H1 (cell line): Measurements from ENCODE around the gene HORMAD2. TPM values are rescaled to one million over a fixed set of nuclear protein-coding genes. Genes with fewer than 3 reads are reported as not detected.

ENCODE experiments used
- CTCF ChIA-PET: fragments of 300-600 bp; sonication (Branson Sonifier 250); formaldehyde crosslinking; loops from one replicate; lab custom pipeline; 2021; ENCODE audit not compliant: partially characterized antibody; lab: Charles Lee
- POLR2A ChIA-PET: fragments of 300-600 bp; sonication (Branson Sonifier 250); formaldehyde crosslinking; loops from one replicate; lab custom pipeline; 2021; ENCODE audit warnings: inconsistent platforms; ENCODE audit not compliant: partially characterized antibody; lab: Charles Lee
- DNase-seq, 2 experiments: peaks; one replicate each; pipeline versions ENCODE4 v3.0.0 to v3.0.0-alpha.2; 2010 to 2022; ENCODE audit warnings: low spot score in 2 of 2, low read depth in 1 of 2, mixed read lengths in 1 of 2
- FAIRE-seq: peaks from 2 replicates; lab custom pipeline; 2011; peaks lifted over from hg19 to GRCh38; lab: Jason Lieb, UNC
- H2AFZ ChIP-seq: 2 replicates; pipeline ENCODE4 v1.8.1; 2012; ENCODE audit warnings: low read length, inconsistent platforms
- H2AK5ac ChIP-seq: 2 replicates; pipeline ENCODE4 v1.6.1; 2013; ENCODE audit warnings: low read depth, low read length
- H2BK120ac ChIP-seq: replicated peaks from 2 replicates; pipeline ENCODE3; 2013; ENCODE audit warnings: low read depth, low read length, inconsistent platforms
- H2BK12ac ChIP-seq: 2 replicates; pipeline ENCODE4 v1.6.1; 2013; ENCODE audit warnings: low read depth, low read length
- H2BK15ac ChIP-seq: 2 replicates; pipeline ENCODE4 v1.6.1; 2013; ENCODE audit warnings: low read length
- H2BK20ac ChIP-seq: 2 replicates; pipeline ENCODE4 v1.6.1; 2013; ENCODE audit warnings: low read length
- H2BK5ac ChIP-seq: 2 replicates; pipeline ENCODE4 v1.6.1; 2013; ENCODE audit warnings: low read depth, low read length
- H3K14ac ChIP-seq: 2 replicates; pipeline ENCODE4 v1.6.1; 2013; ENCODE audit warnings: inconsistent platforms; ENCODE audit not compliant: insufficient read length
- H3K18ac ChIP-seq: 2 replicates; pipeline ENCODE4 v1.6.1; 2013; ENCODE audit warnings: low read length; ENCODE audit errors: extremely low read depth
- H3K23ac ChIP-seq: 2 replicates; pipeline ENCODE4 v1.6.1; 2013; ENCODE audit warnings: inconsistent platforms; ENCODE audit not compliant: insufficient read length
- H3K23me2 ChIP-seq: 2 replicates; pipeline ENCODE4 v1.6.1; 2013; ENCODE audit warnings: low read depth, low read length
- H3K27ac ChIP-seq: 2 replicates; pipeline ENCODE4 v1.6.1; 2011; ENCODE audit warnings: low read depth, low read length, inconsistent platforms
- H3K27me3 ChIP-seq, 4 experiments: replicated peaks in 1 of 4; 1 replicate in 1 of 4; 2 replicates in 3 of 4; pipeline versions ENCODE4 v1.6.1 to v1.8.1; 2011 to 2013; ENCODE audit warnings: low read length in 3 of 4, mild to moderate bottlenecking in 3 of 4, inconsistent platforms in 2 of 4, mixed read lengths in 2 of 4, moderate library complexity in 1 of 4; ENCODE audit not compliant: control insufficient read depth in 3 of 4, insufficient read depth in 3 of 4; ENCODE audit errors: extremely low read depth in 1 of 4
- H3K36me3 ChIP-seq, 4 experiments: 2 replicates each; pipeline versions ENCODE4 v1.6.1 to v1.8.1; 2011 to 2013; ENCODE audit warnings: mild to moderate bottlenecking in 4 of 4, low read length in 3 of 4, moderate library complexity in 2 of 4, control low read depth in 1 of 4, inconsistent platforms in 1 of 4; ENCODE audit not compliant: insufficient read depth in 4 of 4, control insufficient read depth in 2 of 4
- H3K4ac ChIP-seq: replicated peaks from 2 replicates; pipeline ENCODE3; 2013; ENCODE audit warnings: low read length, low read depth, mixed read lengths, inconsistent platforms; ENCODE audit not compliant: insufficient read length
- H3K4me1 ChIP-seq, 4 experiments: replicated peaks in 1 of 4; 1 replicate in 1 of 4; 2 replicates in 3 of 4; pipeline versions ENCODE4 v1.6.1 to v1.8.1; 2011 to 2013; ENCODE audit warnings: low read length in 3 of 4, inconsistent platforms in 2 of 4, mixed read lengths in 1 of 4; ENCODE audit not compliant: insufficient read depth in 4 of 4, control insufficient read depth in 3 of 4
- H3K4me2 ChIP-seq, 2 experiments: 2 replicates each; pipeline versions ENCODE4 v1.6.1 to v1.8.1; 2011 to 2013; ENCODE audit warnings: low read depth in 2 of 2, low read length in 2 of 2, control low read depth in 1 of 2, inconsistent platforms in 1 of 2, mild to moderate bottlenecking in 1 of 2; ENCODE audit not compliant: insufficient read depth in 1 of 2
- H3K4me3 ChIP-seq, 4 experiments: fragments of 200-600, 300-600 bp in 1 of 4; sonication (generic), shearing (Covaris generic), sonication (Bioruptor Twin) in 1 of 4; 2 replicates each; pipeline versions ENCODE4 v1.5.1 to v1.8.1; 2011 to 2016; ENCODE audit warnings: low read length in 4 of 4, low read depth in 3 of 4, control low read depth in 2 of 4, inconsistent platforms in 2 of 4, mild to moderate bottlenecking in 2 of 4, mixed read lengths in 1 of 4, moderate library complexity in 1 of 4; ENCODE audit not compliant: insufficient read depth in 2 of 4; ENCODE audit errors: extremely low read depth in 1 of 4
- H3K56ac ChIP-seq: replicated peaks from 2 replicates; pipeline ENCODE3; 2013; ENCODE audit warnings: low read depth, mild to moderate bottlenecking, mixed read lengths, low read length, inconsistent platforms; ENCODE audit not compliant: insufficient read length
- H3K79me1 ChIP-seq: 2 replicates; pipeline ENCODE4 v1.6.1; 2013; ENCODE audit warnings: low read depth, low read length, control low read depth
- H3K79me2 ChIP-seq, 2 experiments: 2 replicates each; pipeline versions ENCODE4 v1.6.1 to v1.8.1; 2012 to 2013; ENCODE audit warnings: low read length in 2 of 2, mild to moderate bottlenecking in 2 of 2, inconsistent platforms in 1 of 2; ENCODE audit not compliant: insufficient read depth in 2 of 2, control insufficient read depth in 1 of 2
- H3K9ac ChIP-seq, 4 experiments: replicated peaks in 1 of 4; 1 replicate in 1 of 4; 2 replicates in 3 of 4; pipeline versions ENCODE4 v1.6.1 to v1.8.1; 2011 to 2013; ENCODE audit warnings: low read depth in 3 of 4, low read length in 3 of 4, control low read depth in 2 of 4, mild to moderate bottlenecking in 2 of 4, moderate library complexity in 2 of 4, inconsistent platforms in 1 of 4; ENCODE audit errors: extremely low read depth in 1 of 4
- H3K9me3 ChIP-seq, 2 experiments: 2 replicates each; pipeline versions ENCODE4 v1.6.1 to v1.8.1; 2012 to 2013; ENCODE audit warnings: mild to moderate bottlenecking in 2 of 2, moderate library complexity in 2 of 2, control low read depth in 1 of 2, inconsistent platforms in 1 of 2, low read depth in 1 of 2, low read length in 1 of 2, mixed read lengths in 1 of 2; ENCODE audit not compliant: insufficient read depth in 2 of 2
- H4K20me1 ChIP-seq, 2 experiments: replicated peaks in 1 of 2; 2 replicates each; pipeline versions ENCODE3 to v1.8.1; 2011 to 2013; ENCODE audit warnings: inconsistent platforms in 2 of 2, low read length in 2 of 2, mild to moderate bottlenecking in 1 of 2; ENCODE audit not compliant: insufficient read depth in 2 of 2, control insufficient read depth in 1 of 2
- H4K5ac ChIP-seq: 2 replicates; pipeline ENCODE4 v1.6.1; 2013; ENCODE audit warnings: low read length, low read depth, mixed read lengths, inconsistent platforms; ENCODE audit not compliant: insufficient read length
- H4K8ac ChIP-seq: 2 replicates; pipeline ENCODE4 v1.8.0; 2013; ENCODE audit warnings: mild to moderate bottlenecking, moderate library complexity, low read length, inconsistent platforms; ENCODE audit not compliant: insufficient read depth; ENCODE audit errors: extremely low read depth
- H4K91ac ChIP-seq: replicated peaks from 2 replicates; pipeline ENCODE3; 2013; ENCODE audit warnings: low read length, mixed read lengths, inconsistent platforms; ENCODE audit not compliant: insufficient read length
- ASH2L ChIP-seq: fragments of 200-600, 300-600 bp; sonication (generic); IDR thresholded peaks from one replicate; pipeline ENCODE4 v1.7.1; 2017; ENCODE audit warnings: low read length
- BACH1 ChIP-seq: IDR thresholded peaks from 2 replicates; pipeline ENCODE4 v1.6.1; 2012; ENCODE audit warnings: low read length, improper control_type of control experiment
- CBX8 ChIP-seq: fragments of 300-800, 300-1000 bp; sonication (generic); IDR thresholded peaks from 2 replicates; pipeline ENCODE4 v1.7.1; 2016; ENCODE audit warnings: low read depth, low read length, borderline replicate concordance
- CREB1 ChIP-seq: IDR thresholded peaks from 2 replicates; pipeline ENCODE4 v1.6.1; 2012; ENCODE audit warnings: inconsistent platforms
- HDAC2 ChIP-seq, 2 experiments: fragments of 300-600 bp in 1 of 2; sonication (generic) in 1 of 2; IDR thresholded peaks; 2 replicates each; pipeline ENCODE4 v1.6.1; 2011 to 2012; ENCODE audit warnings: low read depth in 2 of 2, low read length in 2 of 2, mild to moderate bottlenecking in 2 of 2, moderate library complexity in 2 of 2, borderline replicate concordance in 1 of 2, inconsistent platforms in 1 of 2
- JUN ChIP-seq: IDR thresholded peaks from 2 replicates; pipeline ENCODE4 v1.6.1; 2011; ENCODE audit warnings: low read depth, mild to moderate bottlenecking, improper control_type of control experiment, low read length
- KDM1A ChIP-seq: fragments of 200-600, 300-600 bp; sonication (generic); IDR thresholded peaks from 2 replicates; pipeline ENCODE4 v1.7.1; 2016; ENCODE audit warnings: mild to moderate bottlenecking, low read length, borderline replicate concordance
- MAFK ChIP-seq: IDR thresholded peaks from 2 replicates; pipeline ENCODE4 v1.6.1; 2012; ENCODE audit warnings: low read depth, mild to moderate bottlenecking, improper control_type of control experiment, low read length
- RBBP5 ChIP-seq: IDR thresholded peaks from 2 replicates; pipeline ENCODE4 v1.7.1; 2012; ENCODE audit warnings: low read depth, mild to moderate bottlenecking, inconsistent platforms, low read length, moderate library complexity, borderline replicate concordance
- SIX5 ChIP-seq: IDR thresholded peaks from 2 replicates; pipeline ENCODE4 v1.6.1; 2011; ENCODE audit warnings: mild to moderate bottlenecking, low read depth, low read length
- SUZ12 ChIP-seq: fragments of 200-600 bp; sonication (generic); IDR thresholded peaks from 2 replicates; pipeline ENCODE4 v1.6.1; 2012; ENCODE audit warnings: mild to moderate bottlenecking, inconsistent platforms, low read length, moderate library complexity, mixed read lengths
- TAF1 ChIP-seq: IDR thresholded peaks from 2 replicates; pipeline ENCODE4 v1.6.1; 2011; ENCODE audit warnings: mild to moderate bottlenecking, low read depth, low read length
- WGBS, 2 experiments: shearing (Covaris generic) in 1 of 2; methylation state at CpG; one replicate each; pipeline versions ENCODE4 v1.1.6 to v1.1.7; 2013 to 2015; ENCODE audit warnings: low lambda C conversion rate in 2 of 2, mixed read lengths in 2 of 2, inconsistent platforms in 1 of 2, low coverage in 1 of 2, missing lambda C conversion rate in 1 of 2; ENCODE audit not compliant: insufficient replicate concordance in 2 of 2, insufficient coverage in 1 of 2, insufficient read length in 1 of 2; ENCODE audit errors: extremely low coverage in 1 of 2, missing lambda C conversion rate in 1 of 2; 5-methylcytosine and 5-hydroxymethylcytosine counted together
- polyA plus RNA-seq, 7 experiments: library from polyadenylated mRNA; depleted of rRNA in 3 of 7; stranded (reverse) in 5 of 7; unstranded in 2 of 7; fragments of >200 nt in 5 of 7; fragments of 200-250 nt in 2 of 7; gene quantifications; 1 replicate in 5 of 7; 2 replicates in 1 of 7; 4 replicates in 1 of 7; pipeline versions ENCODE4 v1.2.1 to v1.2.3, GENCODE V29; 2011 to 2013; ENCODE audit warnings: missing spikeins in 2 of 7, mixed read lengths in 2 of 7
- total RNA-seq: library from RNA; stranded (reverse); fragmentation: NEBNext Ultra II Directional; extraction: Animal tissue kit (Norgen Biotek cat#: 25700); gene quantifications from 2 replicates; pipeline ENCODE4 v1.2.1, GENCODE V29; 2021

The HORMAD2 gene
- total and polyA plus RNA-seq, 2 of the 8 experiments (the other 6 are each of a cell fraction or from before 2014, with no cell fraction given), result 0.03 TPM; not detected in 1

DNA sequence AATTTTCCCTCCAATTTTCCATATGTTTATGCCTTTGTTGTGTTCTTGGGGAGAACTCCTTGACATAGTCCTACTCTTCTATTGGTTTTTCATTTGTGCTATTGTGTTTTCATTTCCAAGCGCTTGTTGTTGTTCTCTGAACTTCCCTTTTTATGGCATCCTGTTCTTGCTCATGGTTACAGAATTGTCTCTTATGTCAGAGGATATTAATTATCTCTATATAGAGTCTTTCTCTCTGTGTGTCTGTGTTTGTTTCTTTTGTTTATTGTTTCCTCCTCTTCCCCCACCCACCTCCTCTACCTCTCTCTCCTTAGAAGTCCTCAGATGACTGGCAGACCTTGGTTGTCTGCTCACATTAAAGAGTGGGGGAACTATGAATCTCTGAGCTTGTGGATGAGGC lies 69.9 kb downstream of the HORMAD2 start:
- no peak overlapping the region for H2BK15ac ChIP-seq
- H2BK120ac ChIP-seq, result no peak overlapping the region
- FAIRE-seq (no peak), DNase-seq (no peak)
- H3K23me2 ChIP-seq, result no peaks in the 10 kb centered on the region
- no peaks in the 10 kb centered on the region for H3K36me3 ChIP-seq
- H3K56ac ChIP-seq, result no peak overlapping the region
- H3K4me2 ChIP-seq, result no peak overlapping the region
- no peaks in the 10 kb centered on the region for H3K9me3 ChIP-seq
- no peak overlapping the region for H3K4me3 ChIP-seq
- H3K9ac ChIP-seq, result no peak overlapping the region
- no peak overlapping the region for H2BK5ac ChIP-seq
- CTCF ChIA-PET, result interaction anchor here (1.0 kb wide), 1 partner anchor 106 kb away, joined by 3 read pairs; no protein-coding TSS in a partner anchor
- H2BK20ac ChIP-seq, result no peak overlapping the region
- H3K23ac ChIP-seq, result no peak overlapping the region
- no peak overlapping the region for H2AK5ac ChIP-seq
- no peak overlapping the region for H2BK12ac ChIP-seq
- TF ChIP-seq ASH2L (no peak), RBBP5 (no peak), SUZ12 (no peak), HDAC2 (IDR thresholded peaks at IDR 0.05; ENCODE audit: borderline replicate concordance in 1 of 2, low read depth in 2 of 2, low read length in 2 of 2) (no peak), SIX5 (no peak), TAF1 (no peak), CREB1 (no peak), JUN (no peak), CBX8 (no peak), BACH1 (no peak), KDM1A (no peak), MAFK (no peak)
- H3K79me2 ChIP-seq, result no peaks in the 10 kb centered on the region
- no peak overlapping the region for H2AFZ ChIP-seq
- no peaks in the 10 kb centered on the region for H3K79me1 ChIP-seq
- H3K27ac ChIP-seq, result no peak overlapping the region
- 86% methylated on average over 1 of the region's 1 CpG; no CpG with 5 or more reads in 1 of the 2 experiments for WGBS, 2 experiments
- H3K4me1 ChIP-seq, result no peaks in the 10 kb centered on the region
- no peak overlapping the region for H3K4ac ChIP-seq
- POLR2A ChIA-PET, result no interaction called here
- no peak overlapping the region for H3K18ac ChIP-seq
- H4K91ac ChIP-seq, result no peak overlapping the region
- H4K8ac ChIP-seq, result no peak overlapping the region
- H4K20me1 ChIP-seq, result no peaks in the 10 kb centered on the region
- H3K14ac ChIP-seq, result no peak overlapping the region
- no peaks in the 10 kb centered on the region; a peak in 1 of 7 replicates for H3K27me3 ChIP-seq
- H4K5ac ChIP-seq, result no peak overlapping the region
